Muscle of leg (tissue), 16 donors: ENCODE data around the gene GHITM. TPM values are rescaled to one million over a fixed set of nuclear protein-coding genes. Genes with fewer than 3 reads are reported as not detected.
"Not testable (repeated sequence)": the region's sequence is repeated elsewhere in the genome, so short reads cannot be mapped to it uniquely, and the experiment has no call there.

Experiments used
- DNase-seq: peaks from one replicate; pipeline ENCODE4 v3.0.0; 2013
- H3K27ac ChIP-seq: one replicate; pipeline ENCODE4 v1.5.1; 2013; ENCODE audit warnings: mild to moderate bottlenecking, low read length, control low read depth
- H3K27me3 ChIP-seq: one replicate; pipeline ENCODE4 v1.6.1; 2013; ENCODE audit warnings: low read length; ENCODE audit not compliant: control insufficient read depth, insufficient read depth
- H3K36me3 ChIP-seq: one replicate; pipeline ENCODE4 v1.6.1; 2013; ENCODE audit warnings: low read length; ENCODE audit not compliant: control insufficient read depth, insufficient read depth
- H3K4me1 ChIP-seq: one replicate; pipeline ENCODE4 v1.6.1; 2013; ENCODE audit warnings: low read length; ENCODE audit not compliant: control insufficient read depth, insufficient read depth
- H3K4me3 ChIP-seq: one replicate; pipeline ENCODE4 v1.5.1; 2013; ENCODE audit warnings: low read length, control low read depth
- H3K9me3 ChIP-seq: replicated peaks from 2 replicates; pipeline ENCODE4 v1.6.1; 2013; ENCODE audit warnings: low read depth, low read length; ENCODE audit not compliant: control insufficient read depth
- WGBS: methylation state at CpG from one replicate; pipeline ENCODE4 v1.1.5; 2013; ENCODE audit warnings: missing lambda C conversion rate; ENCODE audit not compliant: insufficient coverage; 5-methylcytosine and 5-hydroxymethylcytosine counted together
- long read RNA-seq, 11 donors: transcript quantifications; one replicate each; lab custom pipeline, GENCODE V29; 2026
- polyA plus RNA-seq, 8 donors: library from polyadenylated mRNA; unstranded; fragments of 120-200 nt; gene quantifications; one replicate each; pipeline versions ENCODE4 v1.2.1 to v1.2.3, GENCODE V29; 2013; ENCODE audit warnings: inconsistent platforms in 1 of 8, low replicate concordance in 1 of 8; ENCODE audit not compliant: insufficient read length in 8 of 8, insufficient read depth in 1 of 8
- total RNA-seq: library from RNA; stranded (reverse); fragments of 120-200 nt; gene quantifications from one replicate; pipeline ENCODE4 v1.2.4, GENCODE V29; 2013

Gene GHITM
- 109 TPM for total RNA-seq
- polyA plus RNA-seq: 100 to 1,000 TPM in 6 of 8 donors, 10 to 100 TPM in 2; 95.8 to 115 (median 105) TPM
- long read RNA-seq, donor 1, transcript GHITM-201 (9 exons, 2,128 nt): major isoform, 26 of 49 reads
- long read RNA-seq, donor 1, partial matches to known transcripts: 23 of 49 reads
- long read RNA-seq, donor 1, other reads (novel, unspliced or antisense): 0 of 49 reads
- long read RNA-seq, donor 2, partial matches to known transcripts: 0 of 2 reads
- long read RNA-seq, donor 2, other reads (novel, unspliced or antisense): 0 of 2 reads
- long read RNA-seq, donor 3, transcript GHITM-201 (9 exons, 2,128 nt): major isoform, 68 of 125 reads
- long read RNA-seq, donor 3, partial matches to known transcripts: 57 of 125 reads
- long read RNA-seq, donor 3, other reads (novel, unspliced or antisense): 0 of 125 reads
- long read RNA-seq, donor 4, transcript GHITM-201 (9 exons, 2,128 nt): major isoform, 33 of 38 reads
- long read RNA-seq, donor 4, partial matches to known transcripts: 5 of 38 reads
- long read RNA-seq, donor 4, other reads (novel, unspliced or antisense): 0 of 38 reads
- long read RNA-seq, donor 5, transcript GHITM-201 (9 exons, 2,128 nt): major isoform, 107 of 255 reads
- long read RNA-seq, donor 5, partial matches to known transcripts: 148 of 255 reads
- long read RNA-seq, donor 5, other reads (novel, unspliced or antisense): 0 of 255 reads
- long read RNA-seq, donor 6, transcript GHITM-201 (9 exons, 2,128 nt): major isoform, 100 of 192 reads
- long read RNA-seq, donor 6, partial matches to known transcripts: 92 of 192 reads
- long read RNA-seq, donor 6, other reads (novel, unspliced or antisense): 0 of 192 reads
- long read RNA-seq, donor 7, transcript GHITM-201 (9 exons, 2,128 nt): major isoform, 66 of 127 reads
- long read RNA-seq, donor 7, partial matches to known transcripts: 61 of 127 reads
- long read RNA-seq, donor 7, other reads (novel, unspliced or antisense): 0 of 127 reads
- long read RNA-seq, donor 8, transcript GHITM-201 (9 exons, 2,128 nt): major isoform, 40 of 75 reads
- long read RNA-seq, donor 8, partial matches to known transcripts: 35 of 75 reads
- long read RNA-seq, donor 8, other reads (novel, unspliced or antisense): 0 of 75 reads
- long read RNA-seq, donor 9, transcript GHITM-201 (9 exons, 2,128 nt): major isoform, 30 of 76 reads
- long read RNA-seq, donor 9, partial matches to known transcripts: 46 of 76 reads
- long read RNA-seq, donor 9, other reads (novel, unspliced or antisense): 0 of 76 reads
- long read RNA-seq, donor 10, transcript GHITM-201 (9 exons, 2,128 nt): major isoform, 61 of 119 reads
- long read RNA-seq, donor 10, partial matches to known transcripts: 58 of 119 reads
- long read RNA-seq, donor 10, other reads (novel, unspliced or antisense): 0 of 119 reads
- long read RNA-seq, donor 11, transcript GHITM-201 (9 exons, 2,128 nt): major isoform, 33 of 87 reads
- long read RNA-seq, donor 11, partial matches to known transcripts: 54 of 87 reads
- long read RNA-seq, donor 11, other reads (novel, unspliced or antisense): 0 of 87 reads

- Histone ChIP-seq H3K9me3 (no peaks in the 10 kb centered on the region), H3K36me3 (peaks cover 7% of the 10 kb centered on the region), H3K27me3 (no peaks in the 10 kb centered on the region), H3K4me3 (peak within 1 kb of the TSS; percentile 98), H3K27ac (peak within 1 kb of the TSS; percentile 86), H3K4me1 (peaks cover 9% of the 10 kb centered on the region)
- under 1% methylated on average over 54 of the region's 61 CpGs for WGBS
- peak; percentile 99 for DNase-seq
Observed at GRCh38 chr10:84139126-84140035, at the start of gene GHITM. GHITM (plus strand) TSS chr10:84139509; CDS start chr10:84141501, 1,992 bp downstream.

- Histone ChIP-seq H3K4me1 (peaks cover 6% of the 10 kb centered on the region), H3K27ac (no peak overlapping the region), H3K4me3 (no peak overlapping the region), H3K36me3 (no peaks in the 10 kb centered on the region), H3K27me3 (no peaks in the 10 kb centered on the region), H3K9me3 (no peaks in the 10 kb centered on the region)
- 20% methylated on average over 2 of the region's 4 CpGs for WGBS
- DNase-seq: peak; percentile 77
Observed at GRCh38 chr10:84095811-84096497, 43.4 kb upstream of the GHITM start.

- no CpG with 5 or more reads among the region's 4 CpGs for WGBS
- Histone ChIP-seq H3K27me3 (no peaks in the 10 kb centered on the region), H3K4me3 (no peak overlapping the region), H3K4me1 (peaks cover 6% of the 10 kb centered on the region), H3K36me3 (no peaks in the 10 kb centered on the region), H3K27ac (no peak overlapping the region), H3K9me3 (no peaks in the 10 kb centered on the region)
- peak; percentile 28 for DNase-seq
Observed at GRCh38 chr10:84097787-84098353, 41.4 kb upstream of the GHITM start.

- DNase-seq: no peak
- no peak overlapping the region for H3K27ac ChIP-seq
- H3K9me3 ChIP-seq: no peaks in the 10 kb centered on the region
- H3K4me3 ChIP-seq: no peak overlapping the region
- no peaks in the 10 kb centered on the region for H3K36me3 ChIP-seq
- H3K27me3 ChIP-seq: no peaks in the 10 kb centered on the region
- H3K4me1 ChIP-seq: peaks cover 6% of the 10 kb centered on the region
- 54% methylated on average over 2 of the region's 2 CpGs for WGBS
Observed at GRCh38 chr10:84098667-84099066, 40.6 kb upstream of the GHITM start.

- no peaks in the 10 kb centered on the region for H3K9me3 ChIP-seq
- WGBS: no CpG with 5 or more reads among the region's 2 CpGs
- no peak overlapping the region for H3K4me3 ChIP-seq
- peaks cover 3% of the 10 kb centered on the region for H3K4me1 ChIP-seq
- no peaks in the 10 kb centered on the region for H3K27me3 ChIP-seq
- no peaks in the 10 kb centered on the region for H3K36me3 ChIP-seq
- no peak overlapping the region for H3K27ac ChIP-seq
- no peak for DNase-seq
Observed at GRCh38 chr10:84101042-84101441, 38.3 kb upstream of the GHITM start.

- 86% methylated on average over 18 of the region's 18 CpGs for WGBS
- Histone ChIP-seq H3K4me1 (no peaks in the 10 kb centered on the region), H3K9me3 (no peaks in the 10 kb centered on the region), H3K27ac (no peak overlapping the region), H3K36me3 (no peaks in the 10 kb centered on the region), H3K4me3 (no peak overlapping the region), H3K27me3 (no peaks in the 10 kb centered on the region)
- DNase-seq: no peak
Observed at GRCh38 chr10:84108797-84109196, 30.5 kb upstream of the GHITM start.

- not testable (repeated sequence) for H3K4me3 ChIP-seq, DNase-seq, H3K36me3 ChIP-seq, H3K27me3 ChIP-seq, H3K4me1 ChIP-seq, H3K9me3 ChIP-seq, H3K27ac ChIP-seq
- WGBS: 60% methylated on average over 1 of the region's 9 CpGs
Observed at GRCh38 chr10:84109772-84110171, 29.5 kb upstream of the GHITM start.

- not testable (repeated sequence) for H3K27ac ChIP-seq, H3K4me3 ChIP-seq, H3K9me3 ChIP-seq, H3K27me3 ChIP-seq, H3K4me1 ChIP-seq, H3K36me3 ChIP-seq, DNase-seq
- 67% methylated on average over 1 of the region's 1 CpG for WGBS
Observed at GRCh38 chr10:84113468-84113867, 25.8 kb upstream of the GHITM start.
